CD4-positive, alpha-beta T cell treated with Interleukin-12 subunit alpha and Interleukin-12 subunit beta, for 1 hour (primary cell): ENCODE data around the gene KLHL8.
A peak's percentile ranks its signal among the peaks of the same experiment; 100 is the strongest.
"Not testable (repeated sequence)": the region's sequence is repeated elsewhere in the genome, so short reads cannot be mapped to it uniquely, and the experiment has no call there.

ENCODE experiments used
- DNase-seq: peaks from one replicate; pipeline ENCODE4 v3.0.0-alpha.2; 2020

Gene KLHL8

DNA sequence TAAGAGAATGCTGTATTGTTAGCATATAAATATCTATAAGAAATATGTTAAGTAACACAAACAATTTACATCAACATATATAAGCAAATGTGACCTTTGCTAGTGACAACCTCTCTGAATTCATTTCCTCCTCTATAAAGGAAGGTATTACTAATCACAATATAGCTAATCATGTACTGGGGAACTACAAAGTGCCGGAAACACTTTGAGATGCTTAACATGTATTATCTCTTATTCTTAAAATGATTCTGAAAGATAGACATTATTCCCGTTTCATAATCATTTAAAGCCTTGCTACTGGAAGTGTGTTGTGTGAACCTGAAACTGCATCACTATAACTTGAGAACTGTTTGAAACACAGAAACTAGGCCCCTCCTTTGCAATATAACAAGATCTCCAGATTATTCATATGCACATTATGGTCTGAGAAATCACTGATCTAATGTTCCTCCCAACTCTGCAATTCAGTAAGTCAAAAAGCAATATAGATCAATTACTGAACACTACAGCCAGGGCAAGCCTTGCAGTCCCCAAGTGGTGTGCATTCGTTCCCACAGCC lies 54.0 kb downstream of the KLHL8 start:
- no peak for DNase-seq

DNA sequence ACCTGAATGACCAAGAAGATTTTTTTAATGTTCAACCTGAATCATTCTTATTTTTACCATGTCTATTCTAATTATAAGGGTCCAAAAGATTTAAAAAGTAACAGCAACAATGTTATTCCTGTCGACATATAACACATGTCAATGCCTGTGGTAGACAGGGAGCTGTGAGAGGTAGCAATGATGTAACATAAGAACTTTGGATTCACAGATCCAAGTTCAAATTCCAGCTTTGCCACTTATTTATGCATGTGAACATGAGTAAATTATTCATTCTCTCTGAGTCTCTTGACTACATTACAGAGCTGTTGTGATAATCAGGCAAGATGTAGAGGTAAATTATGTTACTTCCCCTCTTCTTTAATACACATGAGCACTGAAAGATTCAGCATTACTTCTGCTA lies 54.5 kb downstream of the KLHL8 start:
- DNase-seq = no peak

DNA sequence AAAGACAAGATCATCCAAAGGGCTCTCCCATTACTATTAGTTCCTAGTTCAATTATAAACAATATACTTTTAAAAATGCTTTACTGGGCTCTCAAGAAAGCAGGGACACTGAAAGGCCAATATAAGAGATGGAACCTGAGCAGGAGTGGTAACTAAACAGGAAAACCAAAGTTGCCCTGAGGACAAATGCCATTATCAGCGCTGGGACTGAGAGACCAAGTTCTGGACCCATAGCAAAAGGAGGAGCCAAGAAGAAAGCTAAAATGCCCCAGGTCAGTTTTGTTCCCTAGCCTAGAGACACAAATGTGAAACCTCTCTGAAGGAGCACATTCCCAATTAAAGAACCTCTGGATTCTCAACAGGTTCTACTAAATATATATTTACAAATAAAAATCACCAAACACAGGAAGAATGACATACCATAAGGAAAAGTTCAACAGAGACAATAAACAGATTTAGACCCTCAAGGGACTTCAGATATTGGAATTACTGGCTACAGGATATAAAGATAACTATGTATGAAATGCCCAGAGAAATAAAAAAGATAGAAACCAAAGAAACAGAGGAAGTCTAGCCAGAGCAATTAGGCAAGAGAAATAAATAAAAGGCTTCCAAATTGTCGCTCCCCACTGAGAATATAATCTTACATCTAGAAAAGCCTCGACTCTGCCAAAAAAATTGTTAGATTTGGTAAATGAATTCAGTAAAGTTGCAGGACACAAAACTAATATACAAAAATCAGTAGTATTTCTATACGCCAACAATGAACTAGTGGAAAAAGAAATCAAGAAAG lies 67.1 kb downstream of the KLHL8 start:
- no peak for DNase-seq

DNA sequence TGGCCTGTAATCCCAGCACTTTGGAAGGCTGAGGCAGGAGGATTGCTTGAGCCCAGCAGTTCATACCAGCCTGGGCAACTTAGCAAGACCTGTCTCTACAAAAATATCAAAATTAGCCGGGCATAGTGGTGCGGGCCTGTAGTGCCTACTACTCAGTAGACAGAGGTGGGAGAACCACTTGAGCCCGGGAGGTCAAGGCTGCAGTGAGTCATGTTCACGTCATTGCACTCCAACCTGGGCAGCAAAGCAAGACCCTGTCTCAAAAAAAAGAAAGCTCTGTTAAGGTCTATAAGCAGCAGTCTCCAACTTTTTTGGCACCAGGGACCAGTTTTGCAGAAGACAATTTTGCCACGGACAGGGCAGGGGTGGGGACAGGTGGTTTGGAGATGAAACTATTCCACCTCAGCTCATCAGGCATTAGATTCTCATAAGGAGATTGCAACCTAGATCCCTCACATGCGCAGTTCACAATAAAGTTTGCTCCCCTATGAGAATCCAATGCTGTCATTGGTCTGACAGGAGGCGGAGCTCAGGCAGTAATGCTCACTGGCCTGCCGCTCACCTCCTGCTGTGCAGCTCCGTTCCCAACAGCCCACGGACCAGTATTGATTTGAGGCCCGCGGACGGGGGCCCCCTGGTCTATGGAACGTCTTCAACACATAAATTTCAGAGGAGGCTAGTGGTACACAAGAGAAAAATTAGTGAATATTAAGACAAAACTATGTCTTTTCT lies 67.9 kb downstream of the KLHL8 start:
- no peak for DNase-seq

DNA sequence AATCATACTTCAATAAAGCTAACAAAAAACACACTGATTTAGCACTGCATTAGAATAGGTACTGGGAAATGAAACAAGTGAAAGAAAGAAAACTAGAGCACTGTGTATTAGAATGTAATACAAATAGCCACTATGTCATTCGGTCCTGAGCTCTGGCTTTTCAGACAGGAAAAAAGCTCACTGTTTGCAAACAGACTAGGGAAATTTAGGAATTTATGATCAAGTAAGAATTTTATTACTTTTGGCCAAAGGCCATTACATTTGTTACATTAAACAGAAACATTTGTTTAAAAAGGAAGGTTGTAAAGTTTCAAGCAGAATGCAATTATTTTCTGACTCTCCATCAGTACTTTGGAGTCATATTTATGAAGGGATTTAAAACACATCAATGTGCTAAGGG lies 68.7 kb downstream of the KLHL8 start:
- no peak for DNase-seq

DNA sequence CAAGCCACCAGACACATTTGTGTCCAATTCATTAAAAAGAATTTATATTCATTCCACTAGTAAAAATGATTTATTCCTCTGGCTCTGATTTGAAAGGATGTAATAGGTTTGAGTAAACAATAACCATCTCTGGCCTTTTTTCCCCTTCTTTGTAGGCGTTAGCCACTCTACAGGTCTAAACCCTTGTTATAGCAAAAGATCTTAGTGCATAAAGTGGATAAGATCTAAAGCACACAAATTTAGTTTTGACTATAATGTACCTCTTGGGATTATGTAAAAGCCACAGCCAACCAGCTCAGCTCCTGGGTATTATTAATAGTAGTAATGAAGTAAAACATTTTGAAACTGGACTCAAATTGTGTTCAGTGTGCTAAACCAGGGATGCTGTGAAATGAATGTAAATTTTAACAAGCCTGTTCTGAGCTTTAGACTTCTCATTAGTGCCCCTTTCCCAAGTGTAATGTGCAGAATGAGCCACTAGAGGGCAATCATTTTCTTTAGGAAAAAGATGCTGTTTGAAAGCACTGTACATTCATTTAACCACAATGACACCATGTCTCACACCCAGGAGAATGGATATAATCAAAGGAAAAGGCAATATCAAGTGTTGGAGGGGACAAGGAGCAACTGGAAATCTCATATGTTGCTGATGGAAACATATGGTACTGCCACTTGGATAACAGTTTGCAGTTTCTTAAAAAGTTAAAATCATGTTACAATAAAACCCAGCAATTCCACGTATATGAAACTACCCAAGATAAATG lies 69.7 kb downstream of the KLHL8 start:
- peak; percentile 75 for DNase-seq

DNA sequence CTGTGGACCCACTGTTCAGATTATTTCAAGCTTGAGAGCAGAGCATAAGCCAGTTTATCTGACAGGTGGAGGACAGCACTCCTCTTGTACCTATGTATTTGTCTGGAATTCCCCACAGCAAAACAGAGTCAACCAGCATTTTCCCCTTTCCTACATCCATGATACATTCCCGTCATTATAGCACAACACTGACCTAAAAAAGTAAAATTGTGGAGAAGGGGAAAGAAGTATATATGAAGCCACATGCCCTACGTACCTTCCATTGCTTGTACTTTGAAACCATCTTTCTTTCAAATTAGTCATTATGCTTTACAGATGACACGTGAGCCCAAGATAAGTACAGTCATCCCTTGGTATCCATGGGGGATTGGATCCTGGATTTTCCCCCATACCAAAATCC lies 73.3 kb downstream of the KLHL8 start:
- DNase-seq = no peak

DNA sequence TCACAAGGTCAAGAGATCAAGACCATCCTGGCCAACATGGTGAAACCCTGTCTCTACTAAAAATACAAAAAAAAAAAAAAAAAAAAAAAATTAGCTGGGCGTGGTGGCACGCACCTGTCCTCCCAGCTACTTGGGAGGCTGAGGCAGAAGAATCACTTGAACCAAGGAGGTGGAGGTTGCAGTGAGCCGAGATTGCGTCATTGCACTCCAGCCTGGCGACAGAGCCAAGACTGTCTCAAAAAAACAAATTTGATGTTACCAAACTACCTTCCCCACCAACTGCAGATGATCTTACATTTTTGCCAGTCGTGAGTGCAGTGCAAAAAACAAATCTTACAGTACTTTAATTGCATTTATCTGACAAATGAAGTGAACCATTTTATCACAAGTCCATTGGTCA lies 74.5 kb downstream of the KLHL8 start:
- DNase-seq = not testable (repeated sequence)

DNA sequence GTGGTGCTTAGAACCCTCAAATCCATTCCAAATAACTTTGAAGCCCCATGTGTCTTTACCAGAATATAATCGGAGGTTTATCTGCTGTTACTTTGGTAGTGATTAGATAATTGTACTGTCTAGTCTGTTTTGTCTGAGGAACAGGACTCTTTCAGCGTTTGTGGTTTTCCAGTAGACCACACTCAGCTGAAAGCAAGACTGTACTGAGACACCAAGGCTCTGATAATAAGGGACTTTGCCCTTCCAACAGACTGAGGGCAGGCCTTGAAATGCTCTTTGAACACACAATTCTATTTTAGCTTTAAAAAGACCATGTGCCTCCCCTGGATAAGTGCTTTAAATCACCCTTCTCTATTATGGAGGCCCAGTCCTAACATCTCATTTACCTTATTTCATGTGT lies 76.1 kb downstream of the KLHL8 start:
- no peak for DNase-seq

DNA sequence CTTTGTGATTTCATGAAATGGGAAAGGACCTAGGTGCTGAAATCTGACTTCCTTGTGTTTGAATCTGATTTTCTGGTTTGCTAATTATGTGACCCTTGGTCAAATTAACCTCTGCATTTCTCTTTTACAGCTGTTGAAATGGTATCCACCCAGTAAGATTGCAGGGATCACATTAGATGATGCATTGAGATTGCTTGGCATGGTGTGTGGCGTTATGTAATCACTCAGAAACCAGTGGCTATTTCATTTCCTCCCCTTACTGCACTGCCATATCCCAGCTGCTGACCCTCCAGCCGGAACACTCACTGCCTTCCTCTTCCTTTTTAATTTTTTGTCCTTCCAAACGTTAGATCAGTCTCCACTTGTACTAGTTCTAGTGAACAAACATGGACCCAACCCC lies 79.0 kb downstream of the KLHL8 start:
- no peak for DNase-seq

DNA sequence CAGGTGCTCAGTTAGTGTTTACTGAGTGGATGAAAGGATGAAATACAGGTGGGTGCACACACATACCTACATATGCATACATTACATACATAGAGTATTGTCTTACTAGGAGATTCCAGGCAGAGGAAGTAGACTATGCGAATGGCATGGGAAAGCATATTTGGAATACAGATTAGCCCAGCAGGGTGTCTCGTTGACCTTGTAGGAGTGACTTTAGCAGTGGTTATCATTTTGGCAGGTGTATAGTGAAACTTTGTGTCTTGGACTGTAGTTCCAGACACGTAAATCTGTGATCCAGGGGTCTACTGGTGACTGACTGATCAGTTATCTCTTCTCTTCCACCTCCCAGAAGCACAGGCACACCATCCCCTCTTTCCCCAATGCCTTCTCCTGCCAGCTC lies 86.3 kb downstream of the KLHL8 start:
- no peak for DNase-seq

DNA sequence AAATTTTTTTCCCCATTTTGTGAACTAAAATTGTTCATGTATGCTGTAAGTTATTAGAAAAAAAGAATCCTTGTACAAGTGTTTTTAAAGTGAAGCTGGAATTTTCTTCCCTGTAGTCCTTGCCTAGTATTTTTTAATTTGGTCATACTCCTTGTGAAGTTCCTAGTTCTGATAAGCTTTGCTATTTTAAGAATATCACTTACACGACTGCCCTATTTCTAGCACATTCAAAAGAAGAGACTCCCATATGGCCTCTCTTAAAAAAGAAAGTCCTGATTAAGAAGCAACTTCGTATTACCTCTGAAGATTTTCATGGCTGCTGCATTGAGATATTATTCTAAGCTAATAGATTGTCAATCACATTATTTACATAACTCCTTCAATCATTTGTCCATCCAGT lies 87.2 kb downstream of the KLHL8 start:
- DNase-seq = no peak

DNA sequence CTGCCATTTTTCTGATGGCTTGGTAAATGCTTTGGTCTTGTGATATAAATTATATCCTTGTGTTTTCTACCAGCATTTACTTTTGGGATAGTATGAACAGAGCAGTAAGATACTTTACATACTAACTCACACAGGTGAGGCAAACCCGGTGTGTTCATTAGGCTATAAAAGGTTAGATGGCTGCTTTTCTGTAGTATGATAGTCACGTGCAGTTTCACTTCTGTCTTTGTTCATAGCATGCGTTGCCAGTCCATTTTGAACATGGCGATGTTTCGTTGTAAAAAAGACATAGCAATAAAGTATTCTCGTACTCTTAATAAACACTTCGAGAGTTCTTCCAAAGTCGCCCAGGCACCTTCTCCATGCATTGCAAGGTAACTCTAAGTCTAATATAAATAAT lies 88.4 kb downstream of the KLHL8 start:
- DNase-seq = no peak

DNA sequence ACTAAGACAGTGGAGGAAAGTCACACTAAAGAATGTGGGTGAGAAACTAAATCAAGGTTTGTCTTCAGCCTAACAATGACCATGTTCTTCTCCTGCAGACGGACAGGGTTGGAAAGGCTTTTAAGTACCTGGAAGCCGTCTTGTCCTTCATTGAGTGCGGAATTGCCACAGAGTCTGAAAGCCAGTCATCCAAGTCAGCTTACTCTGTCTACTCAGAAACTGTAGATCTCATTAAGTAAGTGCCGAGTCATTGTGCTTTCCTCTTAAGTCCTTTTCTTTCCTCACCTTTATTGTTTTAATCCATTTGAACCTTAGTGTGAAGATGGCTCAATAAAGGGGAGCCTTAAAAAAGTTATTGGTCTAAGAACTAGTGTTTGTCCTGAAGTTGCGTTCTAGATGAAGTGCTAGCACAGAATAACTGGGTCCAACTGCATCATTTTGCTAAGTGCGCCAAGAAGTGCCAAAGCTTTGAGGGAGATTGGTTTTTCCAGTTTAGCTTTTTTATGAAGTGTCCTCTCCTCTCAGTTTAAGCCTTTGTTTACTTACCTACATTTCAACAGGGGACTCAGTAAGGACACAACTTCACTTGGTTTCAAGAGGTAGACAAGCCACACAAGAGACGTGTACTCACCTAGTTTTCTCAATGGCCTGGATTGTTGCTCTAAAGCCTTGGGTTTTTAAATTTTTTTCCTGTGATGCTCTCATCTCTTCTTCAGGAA lies 89.3 kb downstream of the KLHL8 start:
- no peak for DNase-seq

DNA sequence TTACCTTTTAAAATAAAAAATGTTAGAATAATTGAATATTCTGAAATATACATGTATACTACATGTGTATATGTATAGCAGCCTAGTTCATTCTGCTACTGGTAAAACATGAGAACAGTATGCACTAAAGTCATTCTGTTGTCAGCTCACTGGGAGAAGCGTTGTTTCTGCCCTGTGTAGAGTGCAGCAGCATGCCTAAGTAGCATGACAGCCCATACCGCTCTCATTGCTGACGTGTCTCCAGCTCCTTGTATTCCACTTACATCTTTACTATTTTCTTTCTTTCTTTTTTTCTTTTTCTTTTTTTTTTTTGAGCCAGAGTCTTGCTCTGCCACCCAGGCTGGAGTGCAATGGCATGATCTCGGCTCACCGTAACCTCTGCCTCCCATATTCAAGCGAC lies 90.7 kb downstream of the KLHL8 start:
- no peak for DNase-seq

DNA sequence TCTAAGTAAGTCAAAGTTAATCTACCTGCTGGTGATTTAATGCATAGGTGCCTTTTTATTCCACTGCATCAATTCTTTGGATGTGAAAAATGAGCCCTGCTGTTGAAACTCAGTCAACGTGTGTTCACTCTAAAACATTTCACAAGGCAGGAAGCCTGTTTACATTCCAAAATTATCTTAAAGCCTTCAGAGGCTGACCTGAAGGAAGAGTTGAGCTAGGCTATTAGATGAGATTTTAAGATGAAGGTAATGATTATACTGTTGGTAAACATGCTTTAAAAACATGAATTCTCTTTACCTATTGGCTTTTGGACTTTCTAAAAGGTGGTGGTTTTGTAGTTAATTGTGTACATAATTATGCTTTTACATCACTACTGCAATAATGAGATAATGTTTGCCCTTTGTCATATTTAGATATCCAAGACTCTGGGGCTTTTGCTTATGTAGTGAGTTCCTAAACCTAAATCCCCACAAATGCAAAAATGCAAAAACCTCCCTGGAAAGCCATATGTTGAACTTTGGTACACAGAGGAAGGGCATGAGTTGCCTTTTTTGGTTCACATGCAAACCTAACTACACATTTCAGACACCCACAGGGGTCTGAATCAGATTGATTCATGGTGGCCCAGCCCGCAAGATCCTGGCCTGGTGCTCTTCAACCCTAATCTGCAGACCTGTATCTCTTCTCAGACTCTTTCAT lies 92.3 kb downstream of the KLHL8 start:
- DNase-seq = no peak

DNA sequence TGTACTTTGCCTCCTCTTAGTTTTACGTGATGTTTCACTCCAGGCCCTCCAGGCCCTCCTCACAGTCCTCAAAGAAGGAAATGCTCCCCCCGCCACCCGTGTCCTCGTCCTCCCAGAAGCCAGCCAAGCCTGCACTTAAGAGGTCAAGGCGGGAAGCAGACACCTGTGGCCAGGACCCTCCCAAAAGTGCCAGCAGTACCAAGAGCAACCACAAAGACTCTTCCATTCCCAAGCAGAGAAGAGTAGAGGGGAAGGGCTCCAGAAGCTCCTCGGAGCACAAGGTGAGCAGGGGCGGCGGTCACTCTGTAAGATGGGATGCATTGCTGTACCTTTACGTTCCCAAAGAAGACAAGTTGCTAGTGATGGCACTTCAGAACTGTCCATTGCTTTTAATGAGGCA lies 94.4 kb downstream of the KLHL8 start:
- DNase-seq = no peak

DNA sequence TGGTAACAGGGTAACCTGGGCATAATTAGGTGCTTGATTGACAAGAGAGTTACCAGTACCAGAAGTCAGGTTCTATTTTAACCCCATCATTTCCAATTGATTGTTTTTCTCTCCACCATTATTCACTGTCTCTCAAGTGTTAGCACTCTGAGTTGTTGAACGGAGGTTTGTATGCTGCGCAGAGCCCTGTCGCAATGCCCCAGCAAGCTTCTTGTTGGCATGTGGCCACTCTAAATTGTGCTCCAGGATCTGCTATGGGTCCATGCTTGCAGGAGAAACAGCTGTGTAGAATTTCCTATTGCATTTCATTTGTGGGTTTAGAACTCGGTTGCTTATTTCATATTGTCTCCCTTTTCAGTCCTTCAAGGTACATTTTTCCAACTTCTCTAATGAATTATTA lies 98.2 kb downstream of the KLHL8 start:
- no peak for DNase-seq

DNA sequence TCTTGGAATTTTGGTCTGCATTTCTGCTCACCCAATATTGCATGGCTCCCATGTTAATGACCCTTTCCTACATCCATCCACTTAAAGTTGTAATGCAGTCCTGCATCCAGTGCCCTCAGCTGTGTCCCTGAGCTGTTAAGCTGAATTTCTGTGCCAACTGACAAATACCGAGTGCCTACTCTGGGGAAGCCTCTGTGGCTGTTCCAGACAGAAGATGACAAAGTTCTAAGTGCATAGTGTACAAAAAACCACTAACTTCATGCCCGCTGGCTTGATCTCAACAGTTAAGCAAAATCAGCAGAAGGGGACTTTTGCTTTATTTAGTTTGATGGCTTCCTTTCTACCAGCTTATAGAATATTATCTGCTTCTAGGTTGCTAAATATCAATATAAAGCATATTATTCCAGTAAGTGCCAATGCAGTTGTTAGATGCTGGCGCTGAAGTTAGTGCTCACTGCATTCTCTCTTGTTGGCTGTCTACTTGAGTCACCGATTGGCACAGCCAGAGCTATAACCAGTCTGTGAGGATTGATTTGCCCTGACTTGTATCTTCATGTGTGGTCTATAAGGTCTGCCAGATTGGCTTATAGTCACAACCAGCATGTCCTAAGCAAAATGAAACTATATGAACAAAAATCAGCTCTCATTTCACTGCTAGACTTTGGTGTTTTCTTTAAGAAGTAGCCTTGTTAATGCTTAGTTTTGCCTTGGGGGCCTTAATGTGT lies 98.9 kb downstream of the KLHL8 start:
- no peak for DNase-seq

DNA sequence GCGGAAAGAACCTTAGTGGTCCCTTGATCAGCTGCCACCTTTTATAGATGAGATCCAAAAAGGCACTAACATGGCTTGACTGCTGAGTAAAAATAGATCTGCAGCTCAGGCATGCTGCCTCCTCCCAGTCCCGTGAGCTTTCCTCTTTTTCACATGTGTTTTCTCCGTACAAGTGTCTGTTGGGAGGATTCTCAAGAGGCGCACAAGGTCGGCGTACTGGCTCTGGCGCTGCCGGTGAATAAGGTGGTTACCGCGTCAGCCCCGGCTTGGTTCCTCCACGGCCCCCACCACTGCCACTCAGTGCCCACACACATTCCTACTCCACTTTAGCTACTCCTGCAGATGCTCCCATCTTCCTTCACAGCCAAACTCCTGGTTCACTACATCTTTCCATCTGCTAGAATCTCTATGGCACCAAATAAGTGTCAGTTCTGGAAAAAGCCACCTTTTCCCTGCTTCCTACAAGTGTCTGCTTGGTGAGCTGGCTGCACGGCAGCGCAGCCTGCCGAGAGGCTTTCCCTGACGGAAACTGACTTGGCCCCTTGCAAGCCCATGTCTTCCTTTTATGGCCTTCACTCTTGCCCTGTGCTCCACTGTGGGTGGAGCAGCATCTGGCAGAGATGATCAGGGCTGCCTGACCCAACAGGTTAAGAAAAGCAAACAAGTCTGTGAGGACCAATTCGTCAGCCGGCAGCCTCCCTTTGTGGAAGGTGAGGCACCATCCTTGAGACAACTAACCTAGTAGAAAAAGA lies 99.8 kb downstream of the KLHL8 start:
- DNase-seq = no peak

DNA sequence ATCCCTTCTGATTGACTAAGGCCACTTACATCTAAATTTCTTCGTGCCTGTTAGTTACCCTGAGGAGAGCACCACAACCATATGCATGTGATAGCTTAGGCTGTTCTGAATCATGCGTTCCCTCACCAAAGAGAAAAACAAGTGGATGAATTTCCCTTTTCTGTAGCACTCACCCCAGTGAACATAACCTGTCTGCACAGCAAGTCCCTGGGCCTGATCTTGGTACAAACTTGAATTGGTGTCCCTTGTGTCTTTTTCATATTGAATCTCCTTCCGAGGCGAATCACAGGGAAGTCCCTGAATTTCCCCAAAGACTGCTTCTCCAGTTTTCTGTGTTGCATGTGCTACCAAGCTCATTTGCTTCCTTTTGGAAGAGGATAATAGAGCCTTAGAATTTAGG lies 100.4 kb downstream of the KLHL8 start:
- no peak for DNase-seq
